DMS114 treated with DMSO at 0.1 percent for 48 hours (cell line): ENCODE data around the gene SAMD4A.
"Not testable (repeated sequence)": the region's sequence is repeated elsewhere in the genome, so short reads cannot be mapped to it uniquely, and the experiment has no call there.

Experiments used
- DNase-seq: peaks from one replicate; lab custom pipeline; 2025; ENCODE audit not compliant: unreplicated experiment; lab: John Stamatoyannopoulos, UW

SAMD4A gene

GRCh38 chr14:54724676-54725325 lies 157.9 kb downstream of the SAMD4A start:
- DNase-seq: no peak

GRCh38 chr14:54725998-54726397 lies 159.1 kb downstream of the SAMD4A start:
- DNase-seq: no peak

GRCh38 chr14:54727929-54728328 lies 161.0 kb downstream of the SAMD4A start:
- no peak for DNase-seq

- DNase-seq: no peak
Measured at GRCh38 chr14:54728700-54729527, 162.0 kb downstream of the SAMD4A start.

- DNase-seq: no peak
Measured at GRCh38 chr14:54730156-54730961, 163.4 kb downstream of the SAMD4A start.

GRCh38 chr14:54734966-54735365 lies 168.0 kb downstream of the SAMD4A start:
- DNase-seq: no peak

GRCh38 chr14:54735424-54735823 lies 168.5 kb downstream of the SAMD4A start:
- no peak for DNase-seq

- no peak for DNase-seq
Measured at GRCh38 chr14:54737132-54737711, 170.3 kb downstream of the SAMD4A start.

GRCh38 chr14:54738009-54738408 lies 171.1 kb downstream of the SAMD4A start:
- DNase-seq: no peak

- no peak for DNase-seq
Measured at GRCh38 chr14:54739514-54739913, 172.6 kb downstream of the SAMD4A start.

- no peak for DNase-seq
Measured at GRCh38 chr14:54742492-54743350, 175.8 kb downstream of the SAMD4A start.

GRCh38 chr14:54743382-54743781 lies 176.5 kb downstream of the SAMD4A start:
- DNase-seq: no peak

- no peak for DNase-seq
Measured at GRCh38 chr14:54746019-54746418, 179.1 kb downstream of the SAMD4A start.

GRCh38 chr14:54747616-54748015 lies 180.7 kb downstream of the SAMD4A start:
- no peak for DNase-seq

- no peak for DNase-seq
Measured at GRCh38 chr14:54749180-54749579, 182.3 kb downstream of the SAMD4A start.

GRCh38 chr14:54749727-54750126 lies 182.8 kb downstream of the SAMD4A start:
- DNase-seq: no peak

GRCh38 chr14:54752611-54753010 lies 185.7 kb downstream of the SAMD4A start:
- DNase-seq: not testable (repeated sequence)

GRCh38 chr14:54753396-54753795 lies 186.5 kb downstream of the SAMD4A start:
- not testable (repeated sequence) for DNase-seq

- no peak for DNase-seq
Measured at GRCh38 chr14:54754116-54754622, 187.2 kb downstream of the SAMD4A start.
